Endothelial cell of umbilical vein (primary cell): ENCODE measurements around the gene MIEF1. TPM values are rescaled to one million over a fixed set of nuclear protein-coding genes. Genes with fewer than 3 reads are reported as not detected.
A peak's percentile ranks its signal among the peaks of the same experiment; 100 is the strongest.

Experiments used
- BruUV-seq: library from RNA; stranded (reverse); fragments of 400-500 nt; replicated peaks from 2 replicates; lab custom pipeline; 2021; lab: Mats Ljungman, UMichigan
- CTCF ChIA-PET: fragments of 300-600, 350-600 bp; sonication (Branson Sonifier 250); formaldehyde crosslinking; loops from one replicate; lab custom pipeline; 2021; ENCODE audit warnings: antibody characterized with exemption, inconsistent platforms; lab: Charles Lee
- POLR2A ChIA-PET: fragments of 300-600, 350-600 bp; sonication (Branson Sonifier 250); formaldehyde crosslinking; loops from one replicate; lab custom pipeline; 2021; ENCODE audit warnings: antibody characterized with exemption, inconsistent platforms; lab: Charles Lee
- DNase-seq: peaks from one replicate; pipeline ENCODE4 v3.0.0-alpha.2; 2011; ENCODE audit warnings: low read depth, low spot score
- FAIRE-seq: peaks from 2 replicates; lab custom pipeline; 2011; peaks lifted over from hg19 to GRCh38; lab: Jason Lieb, UNC
- H2AFZ ChIP-seq: 2 replicates; pipeline ENCODE4 v1.6.0; 2012; ENCODE audit warnings: low read depth, low read length, control low read depth, inconsistent platforms
- H3K27ac ChIP-seq: 2 replicates; pipeline ENCODE4 v1.5.1; 2011; ENCODE audit warnings: low read depth, mild to moderate bottlenecking, control low read depth, low read length, moderate library complexity; ENCODE audit not compliant: insufficient read depth
- H3K27me3 ChIP-seq, 2 experiments: 2 replicates each; pipeline versions ENCODE4 v1.6.0 to v1.6.1; 2011; ENCODE audit warnings: low read length in 2 of 2, mixed read lengths in 1 of 2; ENCODE audit not compliant: control insufficient read depth in 2 of 2, insufficient read depth in 2 of 2
- H3K36me3 ChIP-seq, 2 experiments: 2 replicates in 1 of 2; 3 replicates in 1 of 2; pipeline ENCODE4 v1.5.1; 2011; ENCODE audit warnings: low read length in 2 of 2, mild to moderate bottlenecking in 1 of 2, moderate library complexity in 1 of 2; ENCODE audit not compliant: control insufficient read depth in 2 of 2, insufficient read depth in 2 of 2; ENCODE audit errors: extremely low read depth in 1 of 2
- H3K4me1 ChIP-seq: 3 replicates; pipeline ENCODE4 v1.5.1; 2011; ENCODE audit warnings: mild to moderate bottlenecking, low read length; ENCODE audit not compliant: control insufficient read depth, insufficient read depth; ENCODE audit errors: extremely low read depth
- H3K4me2 ChIP-seq: 2 replicates; pipeline ENCODE4 v1.6.1; 2011; ENCODE audit warnings: low read length, control low read depth, mixed read lengths; ENCODE audit not compliant: insufficient read depth
- H3K4me3 ChIP-seq, 3 experiments: fragments of 200-600 bp in 1 of 3; sonication (generic), shearing (Covaris generic) in 1 of 3; replicated peaks in 1 of 3; 2 replicates each; pipeline ENCODE4 v1.5.1; 2011 to 2016; ENCODE audit warnings: control low read depth in 3 of 3, low read length in 3 of 3, mild to moderate bottlenecking in 2 of 3, inconsistent platforms in 1 of 3, low read depth in 1 of 3, moderate library complexity in 1 of 3; ENCODE audit not compliant: insufficient read depth in 1 of 3
- H3K79me2 ChIP-seq: 2 replicates; pipeline ENCODE4 v1.6.0; 2012; ENCODE audit warnings: low read length, inconsistent platforms; ENCODE audit not compliant: control insufficient read depth, insufficient read depth
- H3K9ac ChIP-seq: replicated peaks from 2 replicates; pipeline ENCODE3; 2011; ENCODE audit warnings: low read length, control low read depth; ENCODE audit not compliant: insufficient read depth; ENCODE audit errors: extremely low read depth
- H3K9me1 ChIP-seq: replicated peaks from 3 replicates; pipeline ENCODE4 v1.6.0; 2011; ENCODE audit warnings: mild to moderate bottlenecking, low read length; ENCODE audit not compliant: control insufficient read depth, insufficient read depth; ENCODE audit errors: extremely low read depth
- H3K9me3 ChIP-seq: replicated peaks from 2 replicates; pipeline ENCODE4 v1.5.1; 2012; ENCODE audit warnings: low read length, inconsistent platforms; ENCODE audit not compliant: control insufficient read depth, insufficient read depth
- H4K20me1 ChIP-seq: replicated peaks from 2 replicates; pipeline ENCODE3; 2011; ENCODE audit warnings: mild to moderate bottlenecking, low read length; ENCODE audit not compliant: control insufficient read depth, insufficient read depth; ENCODE audit errors: extremely low read depth
- EZH2 ChIP-seq: IDR thresholded peaks from 2 replicates; pipeline ENCODE4 v1.6.1; 2012; ENCODE audit warnings: borderline replicate concordance, low read depth, mild to moderate bottlenecking, moderate library complexity, low read length, inconsistent platforms; ENCODE audit not compliant: severe bottlenecking
- FOS ChIP-seq: IDR thresholded peaks from 2 replicates; pipeline ENCODE4 v1.6.1; 2011; ENCODE audit warnings: mild to moderate bottlenecking, low read length, moderate library complexity, borderline replicate concordance; ENCODE audit not compliant: insufficient read depth
- JUN ChIP-seq: IDR thresholded peaks from 2 replicates; pipeline ENCODE4 v1.6.1; 2011; ENCODE audit warnings: borderline replicate concordance, low read depth; ENCODE audit not compliant: insufficient read length, insufficient read depth
- MAX ChIP-seq: IDR thresholded peaks from 2 replicates; pipeline ENCODE4 v1.6.1; 2011; ENCODE audit not compliant: insufficient read depth, insufficient read length
- POLR2A ChIP-seq: IDR thresholded peaks from 2 replicates; pipeline ENCODE4 v1.6.1; 2012; ENCODE audit warnings: low read depth, mild to moderate bottlenecking, control low read depth, low read length
- dilution Hi-C: fragments of 300-500 bp; cut with MboI; formaldehyde crosslinking; loops from one replicate; pipeline ENCODE4 v1.15.0; 2019; ENCODE audit warnings: low sequenced_read_pairs; ENCODE audit not compliant: extremely low pct_ligation_motif_present
- intact Hi-C: fragments of 100-400 bp; cut with micrococcal nuclease; formaldehyde crosslinking; loops from one replicate; pipeline ENCODE4 v1.10.0; 2022
- polyA plus RNA-seq, 4 experiments: library from polyadenylated mRNA; depleted of rRNA in 3 of 4; stranded (reverse) in 3 of 4; unstranded in 1 of 4; fragments of >200 nt; gene quantifications; 2 replicates each; pipeline versions ENCODE4 v1.2.1 to v1.2.3, GENCODE V29; 2011 to 2012; ENCODE audit warnings: missing spikeins in 1 of 4
- total RNA-seq: library from RNA; stranded (reverse); gene quantifications from 2 replicates; pipeline ENCODE4 v1.2.3, GENCODE V29; 2021

MIEF1 gene
- total and polyA plus RNA-seq, 2 donors (not counting 3 experiments of a cell fraction or from before 2014, with no cell fraction given), result 14.2 to 31.1 TPM

- dilution Hi-C loops (no loop called here), intact Hi-C loops (no loop called here)
- Histone ChIP-seq H3K79me2 (no peaks in the 10 kb centered on the region), H3K36me3 (no peaks in the 10 kb centered on the region), H3K4me2 (no peak overlapping the region), H3K27ac (no peak overlapping the region), H3K4me1 (no peaks in the 10 kb centered on the region), H3K27me3 (peaks cover 26 to 28% of the 10 kb centered on the region in 2 experiments), H3K9me3 (no peaks in the 10 kb centered on the region), H2AFZ (no peak overlapping the region), H3K9ac (no peak overlapping the region), H4K20me1 (no peaks in the 10 kb centered on the region), H3K9me1 (no peaks in the 10 kb centered on the region), H3K4me3 (no peak overlapping the region)
- TF ChIP-seq POLR2A (no peak), EZH2 (peak; percentile 14), FOS (no peak)
- FAIRE-seq (no peak), DNase-seq (no peak)
- BruUV-seq, result no TSS peak
- ChIA-PET CTCF (no interaction called here), POLR2A (no interaction called here)
Measured at GRCh38 chr22:39454385-39454871, 47.7 kb upstream of the MIEF1 start.

- H4K20me1 ChIP-seq, result no peaks in the 10 kb centered on the region
- no peaks in the 10 kb centered on the region for H3K4me1 ChIP-seq
- POLR2A ChIA-PET, result no interaction called here
- no peaks in the 10 kb centered on the region for H3K9me3 ChIP-seq
- H3K4me2 ChIP-seq, result no peak within 1 kb of the TSS
- CTCF ChIA-PET, result no interaction called here
- H3K27ac ChIP-seq, result no peak within 1 kb of the TSS
- H2AFZ ChIP-seq, result no peak within 1 kb of the TSS
- no peak within 1 kb of the TSS for H3K4me3 ChIP-seq
- no TSS peak for BruUV-seq
- peak; percentile 90 for TF ChIP-seq EZH2
- TF ChIP-seq MAX, result no peak
- no peak for TF ChIP-seq JUN
- H3K27me3 ChIP-seq, result peaks cover 26 to 28% of the 10 kb centered on the region in 2 experiments
- H3K9ac ChIP-seq, result no peak within 1 kb of the TSS
- intact Hi-C loops (no loop called here), dilution Hi-C loops (no loop called here)
- H3K36me3 ChIP-seq, result no peaks in the 10 kb centered on the region
- no peaks in the 10 kb centered on the region for H3K9me1 ChIP-seq
- FAIRE-seq (no peak), DNase-seq (no peak)
- no peaks in the 10 kb centered on the region for H3K79me2 ChIP-seq
Measured at GRCh38 chr22:39456522-39457197, 45.4 kb upstream of the MIEF1 start, which contains the start of gene MGAT3. TSS of gene MGAT3 (plus strand) at chr22:39457012. CDS start at chr22:39487348, 30,336 bp downstream.
